ENCODE data around the gene CCDC91. TPM values are rescaled to one million over a fixed set of nuclear protein-coding genes. Genes with fewer than 3 reads are reported as not detected.
"Not testable (repeated sequence)": the region's sequence is repeated elsewhere in the genome, so short reads cannot be mapped to it uniquely, and the experiment has no call there.

CCDC91 gene
- total and polyA plus RNA-seq, 2 of the 4 experiments (the other 2 are of a cell fraction), result 8.6 to 14.7 TPM

DNA sequence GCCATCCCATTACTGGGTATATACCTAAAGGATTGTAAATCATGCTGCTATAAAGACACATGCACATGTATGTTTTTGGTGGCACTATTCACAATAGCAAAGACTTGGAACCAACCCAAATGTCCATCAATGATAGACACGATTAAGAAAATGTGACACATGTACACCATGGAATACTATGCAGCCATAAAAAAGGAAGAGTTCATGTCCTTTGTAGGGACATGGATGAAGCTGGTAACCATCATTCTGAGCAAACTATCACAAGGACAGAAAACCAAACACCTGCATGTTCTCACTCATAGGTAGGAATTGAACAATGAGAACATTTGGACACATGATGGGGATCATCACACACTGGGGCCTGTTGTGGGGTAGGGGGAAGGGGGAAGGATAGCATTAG is 288.8 kb downstream of the CCDC91 start:
- H4K5ac ChIP-seq (ENCODE audit: low read depth, low read length); H3K18ac ChIP-seq (ENCODE audit: low read depth, low read length); H4K8ac ChIP-seq (ENCODE audit: low read depth in 2 of 2, low read length in 2 of 2); H3K9me1 ChIP-seq (ENCODE audit: insufficient read depth, low read length); H3K27ac ChIP-seq (ENCODE audit: insufficient read depth, low read length); H2AFZ ChIP-seq (replicated peaks; ENCODE audit: low read length, poor library complexity); H2BK5ac ChIP-seq (ENCODE audit: low read depth, low read length, poor library complexity, severe bottlenecking); ATAC-seq (ENCODE audit: low read depth); in situ Hi-C loops (cut with MboI; ENCODE audit: low sequenced_read_pairs); BruUV-seq (replicated peaks); H2BK15ac ChIP-seq (ENCODE audit: low read depth, low read length); DNase-seq; intact Hi-C loops (cut with micrococcal nuclease); H3K14ac ChIP-seq (replicated peaks; ENCODE audit: low read depth, low read length); H2BK120ac ChIP-seq (ENCODE audit: low read depth, low read length); H2AK5ac ChIP-seq (ENCODE audit: low read depth, low read length); H4K91ac ChIP-seq (ENCODE audit: insufficient read depth, low read depth, low read length); H3K56ac ChIP-seq (ENCODE audit: extremely low read depth, insufficient read depth, low read length); H3K4me1 ChIP-seq (ENCODE audit: control insufficient read depth, insufficient read depth, low read length); H3K36me3 ChIP-seq (ENCODE audit: control insufficient read depth, insufficient read depth, low read length); H3K9ac ChIP-seq (ENCODE audit: low read depth, low read length); dilution Hi-C loops (cut with HindIII; ENCODE audit: low sequenced_read_pairs, unreplicated experiment); H2AK9ac ChIP-seq (replicated peaks; ENCODE audit: low read depth, low read length, poor library complexity); H3K4ac ChIP-seq (ENCODE audit: low read depth, low read length); CTCF ChIA-PET; H3K79me1 ChIP-seq (ENCODE audit: low read depth in 1 of 2, low read length in 2 of 2); H3K23ac ChIP-seq (ENCODE audit: low read depth, low read length); H3K4me2 ChIP-seq (ENCODE audit: low read depth, low read length); H3K27me3 ChIP-seq (ENCODE audit: control insufficient read depth, insufficient read depth, low read length); H2BK20ac ChIP-seq (ENCODE audit: low read depth, low read length); POLR2A ChIA-PET (ENCODE audit: unreplicated experiment); H4K20me1 ChIP-seq (ENCODE audit: insufficient read depth, low read length); H3K9me3 ChIP-seq (ENCODE audit: control insufficient read depth, insufficient read depth, low read length); H3K4me3 ChIP-seq (ENCODE audit: insufficient read depth, low read depth, low read length): not testable (repeated sequence)
- no CpG with 5 or more reads among the region's 1 CpG for WGBS, 2 experiments (ENCODE audit: extremely low coverage in 2 of 2, insufficient read length in 1 of 2)

All from IMR-90 (cell line).